Right lobe of liver (tissue), 6 donors: ENCODE results near the gene KIAA1614. TPM values are rescaled to one million over a fixed set of nuclear protein-coding genes. Genes with fewer than 3 reads are reported as not detected.

ENCODE experiments used
- ATAC-seq, 4 donors: fragments of 200-7000 bp; cut with Tn5 transposase; one replicate each; pipeline ENCODE4 v1.9.1; 2020; ENCODE audit warnings: mild to moderate bottlenecking in 4 of 4, moderate library complexity in 4 of 4
- DNase-seq, 3 donors: peaks; one replicate each; pipeline ENCODE4 v3.0.0-alpha.2; 2020
- H3K27ac ChIP-seq, 3 donors: fragments of 200-600 bp; one replicate each; pipeline ENCODE4 v1.8.0; 2022
- H3K27me3 ChIP-seq, 2 donors: fragments of 200-600 bp; one replicate each; pipeline ENCODE4 v1.8.0; 2022
- H3K36me3 ChIP-seq, 4 donors: fragments of 200-600 bp; sonication (generic) in 1 of 4; one replicate each; pipeline versions ENCODE4 v1.5.1 to v1.8.0; 2017 to 2022; ENCODE audit warnings: control low read depth in 1 of 4
- H3K4me1 ChIP-seq, 4 donors: fragments of 200-600 bp; sonication (generic) in 1 of 4; one replicate each; pipeline versions ENCODE4 v1.5.1 to v1.8.0; 2017 to 2022; ENCODE audit warnings: control low read depth in 1 of 4
- H3K4me3 ChIP-seq, 3 donors: fragments of 200-600 bp; one replicate each; pipeline ENCODE4 v1.8.0; 2022
- H3K9me3 ChIP-seq, 4 donors: fragments of 200-600 bp; sonication (generic) in 1 of 4; one replicate each; pipeline versions ENCODE4 v1.5.1 to v1.8.0; 2017 to 2022; ENCODE audit warnings: control low read depth in 1 of 4
- POLR2A ChIP-seq: fragments of 450-650 bp; IDR thresholded peaks from one replicate; pipeline ENCODE4 v1.6.1; 2017; ENCODE audit warnings: antibody characterized with exemption, mild to moderate bottlenecking
- WGBS: methylation state at CpG from one replicate; pipeline ENCODE4 v1.1.6; 2018; ENCODE audit warnings: low coverage, low lambda C conversion rate; ENCODE audit not compliant: insufficient coverage; ENCODE audit errors: missing lambda C conversion rate; 5-methylcytosine and 5-hydroxymethylcytosine counted together
- intact Hi-C, 2 donors: fragments of 100-400 bp; cut with DNase I; formaldehyde crosslinking; loops; one replicate each; pipeline versions ENCODE4 v1.11.2 to v1.14.1; 2022
- total RNA-seq, 6 experiments: library from RNA; depleted of rRNA in 2 of 6; stranded (reverse); fragments of >200 nt in 2 of 6; fragmentation: NEBNext Ultra II Directional in 3 of 6; extraction: Animal tissue kit (Norgen Biotek cat#: 25700) in 3 of 6; gene quantifications; one replicate each; pipeline versions ENCODE4 v1.1.0 to v1.2.4, GENCODE V29; 2016 to 2023
- TF ChIP-seq, protein P1 (sequence below), 4 donors: fragments of 200-600 bp in 3 of 4; fragments of 450-650 bp in 1 of 4; IDR thresholded peaks; one replicate each; pipeline versions ENCODE4 v1.5.1 to v1.8.0; 2016 to 2022; ENCODE audit warnings: antibody characterized with exemption in 4 of 4, mild to moderate bottlenecking in 2 of 4
- donor health status: DM: no; HTN: yes; CAD: no.
- donor health status: DM: no; HTN: no; CAD: no.
- donor health status: DM: no; HTN: no; CAD: no.
- donor health status: DM: no; HTN: yes; CAD: no.
- donor health status: DM: no; HTN: yes; CAD: no.

Gene KIAA1614
- total RNA-seq, 6 experiments from 2014 or later, result 0.13 to 0.25 (median 0.21) TPM

DNA sequence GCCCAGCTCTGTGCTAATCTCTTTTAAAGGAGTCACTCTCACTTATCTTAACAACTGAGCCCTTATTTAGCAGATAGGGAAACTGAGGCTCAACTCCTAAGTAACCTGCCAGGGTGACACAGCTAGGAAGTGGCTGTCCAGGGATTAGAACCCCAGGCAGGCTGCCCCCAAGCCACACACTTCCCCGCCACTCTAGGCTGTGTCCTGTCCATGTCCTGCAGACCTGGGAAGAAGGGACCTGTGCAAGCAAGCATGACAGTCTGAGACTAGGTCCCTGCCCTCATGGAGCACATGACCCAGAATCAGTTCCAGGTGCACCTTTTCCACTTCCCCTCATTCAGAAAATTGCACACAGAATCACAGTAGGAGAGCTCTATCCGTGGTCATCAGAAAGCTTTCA, 12.2 kb downstream of the KIAA1614 start:
- no peak for ATAC-seq
- Histone ChIP-seq H3K27ac (no peak overlapping the region), H3K4me3 (no peak overlapping the region), H3K36me3 (no peaks in the 10 kb centered on the region), H3K9me3 (no peaks in the 10 kb centered on the region), H3K4me1 (no peaks in the 10 kb centered on the region), H3K27me3 (no peaks in the 10 kb centered on the region)
- peak in 1 of 3 donors; percentile 14 for DNase-seq
- WGBS, result 80% methylated on average over 1 of the region's 2 CpGs
- TF ChIP-seq, protein P1, sequence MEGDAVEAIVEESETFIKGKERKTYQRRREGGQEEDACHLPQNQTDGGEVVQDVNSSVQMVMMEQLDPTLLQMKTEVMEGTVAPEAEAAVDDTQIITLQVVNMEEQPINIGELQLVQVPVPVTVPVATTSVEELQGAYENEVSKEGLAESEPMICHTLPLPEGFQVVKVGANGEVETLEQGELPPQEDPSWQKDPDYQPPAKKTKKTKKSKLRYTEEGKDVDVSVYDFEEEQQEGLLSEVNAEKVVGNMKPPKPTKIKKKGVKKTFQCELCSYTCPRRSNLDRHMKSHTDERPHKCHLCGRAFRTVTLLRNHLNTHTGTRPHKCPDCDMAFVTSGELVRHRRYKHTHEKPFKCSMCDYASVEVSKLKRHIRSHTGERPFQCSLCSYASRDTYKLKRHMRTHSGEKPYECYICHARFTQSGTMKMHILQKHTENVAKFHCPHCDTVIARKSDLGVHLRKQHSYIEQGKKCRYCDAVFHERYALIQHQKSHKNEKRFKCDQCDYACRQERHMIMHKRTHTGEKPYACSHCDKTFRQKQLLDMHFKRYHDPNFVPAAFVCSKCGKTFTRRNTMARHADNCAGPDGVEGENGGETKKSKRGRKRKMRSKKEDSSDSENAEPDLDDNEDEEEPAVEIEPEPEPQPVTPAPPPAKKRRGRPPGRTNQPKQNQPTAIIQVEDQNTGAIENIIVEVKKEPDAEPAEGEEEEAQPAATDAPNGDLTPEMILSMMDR (IDR thresholded peaks at IDR 0.05), result no peak
- no peak for TF ChIP-seq POLR2A
- intact Hi-C loops, result no loop called here

DNA sequence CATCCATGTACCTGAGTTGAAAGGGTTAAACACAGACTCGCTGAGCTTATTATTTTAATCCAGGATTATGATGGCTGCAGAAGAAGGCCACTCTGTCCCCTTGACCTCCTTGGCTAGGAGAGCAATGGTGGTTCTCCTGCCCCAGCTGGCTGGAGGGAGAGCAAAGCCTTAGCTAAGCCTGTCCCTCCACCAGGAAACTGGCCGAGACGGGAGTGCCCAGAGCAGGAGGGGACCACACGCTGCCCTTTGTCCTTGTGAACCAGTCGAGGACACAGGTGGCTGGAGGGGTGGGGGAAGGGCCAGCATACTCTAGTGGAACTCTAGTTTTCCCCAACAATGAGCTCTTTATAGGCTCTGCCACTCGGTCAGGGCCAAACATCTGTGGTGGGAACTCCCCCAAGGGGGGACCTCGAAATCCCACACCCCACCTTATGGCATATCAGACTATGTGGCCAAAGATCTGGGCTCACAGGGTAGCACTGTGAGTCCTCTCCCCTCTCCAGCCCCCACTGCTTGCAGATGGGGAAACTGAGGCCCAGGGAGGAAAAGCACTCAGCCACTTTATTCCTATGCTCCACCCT, 12.9 kb downstream of the KIAA1614 start:
- H3K27ac ChIP-seq, result no peak overlapping the region
- H3K9me3 ChIP-seq, result no peaks in the 10 kb centered on the region
- WGBS, result 25% methylated on average over 1 of the region's 7 CpGs
- H3K36me3 ChIP-seq, result no peaks in the 10 kb centered on the region
- TF ChIP-seq POLR2A, result no peak
- TF ChIP-seq, protein P1 (IDR thresholded peaks at IDR 0.05), result no peak
- H3K4me3 ChIP-seq, result no peak overlapping the region
- no peaks in the 10 kb centered on the region for H3K27me3 ChIP-seq
- intact Hi-C loops, result no loop called here
- no peaks in the 10 kb centered on the region for H3K4me1 ChIP-seq
- DNase-seq (peak in 2 of 3 donors; percentile 51 to 57), ATAC-seq (peak; percentile 57 to 85 (median 74))

DNA sequence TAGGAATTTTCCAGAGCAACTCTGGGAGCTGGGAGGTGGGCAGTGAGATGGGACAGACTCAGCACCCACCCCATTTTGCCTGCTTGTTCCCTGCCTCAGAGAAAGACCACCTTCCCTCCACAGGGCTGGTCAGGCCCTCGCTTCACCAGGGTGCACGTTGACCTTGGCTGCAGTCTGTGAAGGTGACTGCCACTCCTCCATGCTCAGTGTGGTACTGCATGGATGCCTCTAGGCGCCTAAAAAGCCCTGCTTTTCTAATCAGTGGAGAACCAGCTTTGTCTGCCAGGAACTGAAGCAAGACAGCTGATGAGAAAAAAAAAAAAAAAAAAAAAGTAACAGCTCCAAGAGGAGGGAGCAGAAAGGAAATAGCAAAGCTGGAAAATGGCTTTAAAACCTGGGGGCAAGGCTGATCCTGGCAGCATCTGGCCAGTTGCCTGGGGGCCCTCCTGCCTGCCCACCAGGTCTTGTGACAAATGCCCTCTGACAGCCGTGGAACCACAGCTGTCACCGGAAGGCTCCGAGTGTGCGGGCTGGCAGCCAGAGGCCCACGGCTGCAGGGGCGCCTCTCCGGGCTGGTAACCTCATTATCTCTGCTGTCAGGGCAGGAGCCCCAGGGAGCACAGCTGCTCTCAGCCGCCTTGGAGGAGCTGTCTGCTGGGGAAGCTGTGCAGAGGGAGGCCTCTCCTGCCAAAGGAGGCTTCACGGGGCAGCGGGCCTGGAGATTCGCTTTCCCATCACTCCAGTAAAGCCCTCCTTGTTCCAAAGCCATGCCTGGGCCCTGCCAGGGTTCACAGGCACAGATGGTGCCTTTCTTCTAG, 13.7 kb downstream of the KIAA1614 start:
- 62% methylated on average over 4 of the region's 14 CpGs for WGBS
- H3K27ac ChIP-seq, result no peak overlapping the region
- H3K27me3 ChIP-seq, result no peaks in the 10 kb centered on the region
- no peak for TF ChIP-seq POLR2A
- TF ChIP-seq, protein P1 (IDR thresholded peaks at IDR 0.05), result no peak
- DNase-seq, result peak in 1 of 3 donors; percentile 46
- H3K9me3 ChIP-seq, result no peaks in the 10 kb centered on the region
- H3K4me3 ChIP-seq, result no peak overlapping the region
- peak in 2 of 4 donors; percentile 24 to 28 for ATAC-seq
- no peaks in the 10 kb centered on the region for H3K4me1 ChIP-seq
- H3K36me3 ChIP-seq, result no peaks in the 10 kb centered on the region
- intact Hi-C loops, result no loop called here

DNA sequence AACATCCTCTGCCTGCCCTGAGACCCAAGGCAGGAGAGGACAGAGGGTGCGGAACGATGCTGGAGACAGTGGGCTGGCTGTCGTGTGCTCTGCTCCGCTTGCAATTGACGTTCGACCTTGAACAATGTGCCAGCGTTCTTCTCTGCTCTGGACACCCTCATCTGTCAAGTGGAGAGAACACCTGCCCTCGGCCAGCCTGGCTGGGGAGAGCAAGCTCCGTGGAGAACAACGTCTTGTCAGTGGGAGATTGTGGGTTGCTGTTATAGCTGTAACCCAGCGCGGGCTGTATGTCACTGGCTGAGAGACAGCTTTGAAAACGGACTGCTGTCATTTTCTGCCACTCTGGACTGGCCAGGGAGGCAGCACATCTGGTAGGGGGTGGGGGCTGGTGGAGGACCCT, 14.7 kb downstream of the KIAA1614 start:
- Histone ChIP-seq H3K9me3 (no peaks in the 10 kb centered on the region), H3K27me3 (no peaks in the 10 kb centered on the region), H3K4me1 (no peaks in the 10 kb centered on the region), H3K4me3 (no peak overlapping the region), H3K36me3 (no peaks in the 10 kb centered on the region), H3K27ac (no peak overlapping the region)
- intact Hi-C loops, result no loop called here
- 63% methylated on average over 4 of the region's 13 CpGs for WGBS
- peak in 1 of 3 donors; percentile 30 for DNase-seq
- ATAC-seq, result no peak
- no peak for TF ChIP-seq POLR2A
- TF ChIP-seq, protein P1 (IDR thresholded peaks at IDR 0.05), result no peak
